Bronchial epithelial cell (primary cell): ENCODE results near the gene MICAL2. TPM values are rescaled to one million over a fixed set of nuclear protein-coding genes. Genes with fewer than 3 reads are reported as not detected.

Experiments
- DNase-seq: peaks from one replicate; pipeline ENCODE4 v3.0.0-alpha.2; 2010; ENCODE audit warnings: low read depth
- FAIRE-seq: peaks from 2 replicates; lab custom pipeline; 2011; peaks lifted over from hg19 to GRCh38; lab: Jason Lieb, UNC
- H3K27me3 ChIP-seq: 2 replicates; pipeline ENCODE4 v1.5.1; 2011; ENCODE audit warnings: low read length; ENCODE audit not compliant: control insufficient read depth, insufficient read depth
- H3K36me3 ChIP-seq: 2 replicates; pipeline ENCODE4 v1.5.1; 2011; ENCODE audit warnings: low read length; ENCODE audit not compliant: control insufficient read depth, insufficient read depth
- H3K4me3 ChIP-seq: 2 replicates; pipeline ENCODE4 v1.5.1; 2011; ENCODE audit warnings: mild to moderate bottlenecking, low read depth, low read length, control low read depth
- CTCF ChIP-seq: IDR thresholded peaks from 2 replicates; pipeline ENCODE4 v1.5.1; 2011; ENCODE audit warnings: mild to moderate bottlenecking, moderate library complexity, low read length, control low read depth, inconsistent platforms; ENCODE audit not compliant: insufficient read depth, severe bottlenecking
- total RNA-seq: library from RNA; depleted of rRNA; stranded (reverse); fragments of >200 nt; gene quantifications from 2 replicates; pipeline ENCODE4 v1.2.1, GENCODE V29; 2014

Gene MICAL2
- total RNA-seq, 1 donor from 2014 or later: 75.0 TPM

- TF ChIP-seq CTCF: no peak
- no peaks in the 10 kb centered on the region for H3K36me3 ChIP-seq
- H3K4me3 ChIP-seq: no peak overlapping the region
- DNase-seq (no peak), FAIRE-seq (no peak)
- no peaks in the 10 kb centered on the region for H3K27me3 ChIP-seq
Observed at GRCh38 chr11:12185106-12185690, 74.8 kb downstream of the MICAL2 start.

- TF ChIP-seq CTCF: no peak
- FAIRE-seq: no peak
- no peak for DNase-seq
- Histone ChIP-seq H3K4me3 (no peak overlapping the region), H3K36me3 (no peaks in the 10 kb centered on the region), H3K27me3 (no peaks in the 10 kb centered on the region)
Observed at GRCh38 chr11:12185914-12186313, 75.5 kb downstream of the MICAL2 start.

- no peaks in the 10 kb centered on the region for H3K27me3 ChIP-seq
- no peak for TF ChIP-seq CTCF
- FAIRE-seq (no peak), DNase-seq (no peak)
- H3K4me3 ChIP-seq: no peak overlapping the region
- no peaks in the 10 kb centered on the region for H3K36me3 ChIP-seq
Observed at GRCh38 chr11:12186701-12187100, 76.3 kb downstream of the MICAL2 start.

- TF ChIP-seq CTCF: no peak
- DNase-seq (peak; percentile 65), FAIRE-seq (no peak)
- Histone ChIP-seq H3K36me3 (no peaks in the 10 kb centered on the region), H3K4me3 (no peak overlapping the region), H3K27me3 (no peaks in the 10 kb centered on the region)
Observed at GRCh38 chr11:12187399-12187798, 77.0 kb downstream of the MICAL2 start.

- TF ChIP-seq CTCF: no peak
- FAIRE-seq (no peak), DNase-seq (peak; percentile 68)
- H3K36me3 ChIP-seq: no peaks in the 10 kb centered on the region
- no peak overlapping the region for H3K4me3 ChIP-seq
- no peaks in the 10 kb centered on the region for H3K27me3 ChIP-seq
Observed at GRCh38 chr11:12188548-12189317, 78.3 kb downstream of the MICAL2 start.
